Breast epithelium (tissue), 3 donors: ENCODE data around the gene ECPAS.
"Not testable (repeated sequence)": the region's sequence is repeated elsewhere in the genome, so short reads cannot be mapped to it uniquely, and the experiment has no call there.

Source experiments
- POLR2AphosphoS5 ChIP-seq, 3 donors: sonication (generic); formaldehyde crosslinking; IDR thresholded peaks; one replicate each; pipeline ENCODE4 v1.6.1; 2017; ENCODE audit warnings: antibody characterized with exemption in 3 of 3
- TF ChIP-seq, protein P1 (sequence below), 3 donors: fragments of 450-650 bp; IDR thresholded peaks; one replicate each; pipeline ENCODE4 v1.5.1; 2016 to 2017; ENCODE audit warnings: antibody characterized with exemption in 3 of 3, mild to moderate bottlenecking in 3 of 3, moderate library complexity in 3 of 3

- TF ChIP-seq, protein P1, sequence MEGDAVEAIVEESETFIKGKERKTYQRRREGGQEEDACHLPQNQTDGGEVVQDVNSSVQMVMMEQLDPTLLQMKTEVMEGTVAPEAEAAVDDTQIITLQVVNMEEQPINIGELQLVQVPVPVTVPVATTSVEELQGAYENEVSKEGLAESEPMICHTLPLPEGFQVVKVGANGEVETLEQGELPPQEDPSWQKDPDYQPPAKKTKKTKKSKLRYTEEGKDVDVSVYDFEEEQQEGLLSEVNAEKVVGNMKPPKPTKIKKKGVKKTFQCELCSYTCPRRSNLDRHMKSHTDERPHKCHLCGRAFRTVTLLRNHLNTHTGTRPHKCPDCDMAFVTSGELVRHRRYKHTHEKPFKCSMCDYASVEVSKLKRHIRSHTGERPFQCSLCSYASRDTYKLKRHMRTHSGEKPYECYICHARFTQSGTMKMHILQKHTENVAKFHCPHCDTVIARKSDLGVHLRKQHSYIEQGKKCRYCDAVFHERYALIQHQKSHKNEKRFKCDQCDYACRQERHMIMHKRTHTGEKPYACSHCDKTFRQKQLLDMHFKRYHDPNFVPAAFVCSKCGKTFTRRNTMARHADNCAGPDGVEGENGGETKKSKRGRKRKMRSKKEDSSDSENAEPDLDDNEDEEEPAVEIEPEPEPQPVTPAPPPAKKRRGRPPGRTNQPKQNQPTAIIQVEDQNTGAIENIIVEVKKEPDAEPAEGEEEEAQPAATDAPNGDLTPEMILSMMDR (IDR thresholded peaks at IDR 0.05): not testable (repeated sequence)
- TF ChIP-seq POLR2AphosphoS5 (IDR thresholded peaks at IDR 0.05): not testable (repeated sequence)
These were observed 38.4 kb downstream of the ECPAS start for GRCh38 chr9:111445799-111446198.
